DMS79 treated with DMSO at 0.1 percent for 48 hours (cell line): ENCODE measurements around the gene CDH4.
"Not testable (repeated sequence)": the region's sequence is repeated elsewhere in the genome, so short reads cannot be mapped to it uniquely, and the experiment has no call there.

Experiments used
- DNase-seq: peaks from one replicate; lab custom pipeline; 2025; lab: John Stamatoyannopoulos, UW

CDH4 gene

DNA sequence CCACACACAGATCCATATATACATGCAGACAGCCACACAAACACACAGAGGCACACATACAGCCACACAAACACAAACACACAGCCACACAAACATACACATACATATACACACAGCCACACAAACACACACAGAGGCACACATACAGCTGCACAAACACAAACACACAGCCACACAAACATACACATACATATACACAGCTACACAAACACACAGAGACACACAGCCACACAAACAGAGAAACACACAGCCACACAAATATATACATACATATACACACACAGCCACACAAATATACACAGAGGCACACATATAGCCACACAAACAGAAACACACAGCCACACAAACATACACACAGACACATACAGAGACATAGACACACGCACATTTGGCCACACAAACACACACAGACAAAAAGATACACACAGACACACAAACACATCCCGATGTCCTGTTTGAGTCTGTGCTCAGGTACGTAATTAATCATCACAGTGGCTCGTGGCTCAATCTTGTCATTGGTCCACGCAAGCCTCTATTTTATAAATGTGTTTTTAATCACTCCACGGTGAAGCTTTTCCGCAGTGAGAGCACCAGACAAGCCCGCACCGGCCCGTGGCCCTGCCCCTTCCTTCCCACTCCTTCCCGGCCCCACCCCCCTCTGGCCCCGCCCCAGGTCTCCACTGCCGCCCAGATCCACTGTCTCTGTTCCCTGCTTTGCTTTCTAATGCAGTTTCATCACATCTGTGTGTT lies 135.3 kb downstream of the CDH4 start:
- no peak for DNase-seq

DNA sequence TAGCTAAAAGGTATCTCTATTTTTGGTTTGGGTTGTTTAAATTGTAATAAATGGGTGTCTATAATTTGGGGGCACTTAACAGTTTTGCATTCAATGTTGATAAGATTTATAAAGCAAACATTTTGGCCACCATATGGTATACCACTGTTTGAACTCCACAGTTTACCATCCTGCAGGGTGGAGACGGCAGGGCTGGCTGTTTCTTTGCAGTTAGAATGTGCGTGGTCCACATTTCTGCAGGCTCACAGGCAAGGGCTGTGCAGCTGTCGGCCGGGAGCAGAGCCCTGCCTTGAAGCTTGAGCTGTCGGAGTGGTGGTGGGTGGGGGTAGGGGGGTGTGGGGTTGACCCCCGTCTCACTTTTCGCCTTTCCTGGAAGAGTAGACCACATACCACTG lies 135.9 kb downstream of the CDH4 start:
- DNase-seq, result no peak

GRCh38 chr20:61389077-61389476 lies 137.0 kb downstream of the CDH4 start:
- no peak for DNase-seq

DNA sequence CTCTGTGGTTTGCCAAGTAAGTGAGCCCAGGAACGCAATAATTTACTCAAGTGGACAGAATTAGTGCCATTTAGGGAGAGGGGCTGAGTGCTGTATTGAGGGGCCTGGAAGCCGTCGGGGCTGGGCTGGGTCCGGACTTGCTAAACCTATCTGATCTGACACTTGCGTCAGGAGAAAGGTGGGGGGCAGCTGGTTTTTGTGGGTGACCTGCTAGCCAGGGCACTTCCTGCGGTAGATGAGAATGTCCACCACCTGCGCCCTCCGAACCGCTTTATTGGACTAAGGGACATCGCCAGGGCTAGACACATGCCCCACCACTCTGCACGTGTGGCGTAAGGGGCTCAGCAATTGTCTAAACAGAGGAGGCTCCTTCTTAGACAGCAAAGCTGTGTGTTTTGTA lies 139.1 kb downstream of the CDH4 start:
- DNase-seq, result no peak

DNA sequence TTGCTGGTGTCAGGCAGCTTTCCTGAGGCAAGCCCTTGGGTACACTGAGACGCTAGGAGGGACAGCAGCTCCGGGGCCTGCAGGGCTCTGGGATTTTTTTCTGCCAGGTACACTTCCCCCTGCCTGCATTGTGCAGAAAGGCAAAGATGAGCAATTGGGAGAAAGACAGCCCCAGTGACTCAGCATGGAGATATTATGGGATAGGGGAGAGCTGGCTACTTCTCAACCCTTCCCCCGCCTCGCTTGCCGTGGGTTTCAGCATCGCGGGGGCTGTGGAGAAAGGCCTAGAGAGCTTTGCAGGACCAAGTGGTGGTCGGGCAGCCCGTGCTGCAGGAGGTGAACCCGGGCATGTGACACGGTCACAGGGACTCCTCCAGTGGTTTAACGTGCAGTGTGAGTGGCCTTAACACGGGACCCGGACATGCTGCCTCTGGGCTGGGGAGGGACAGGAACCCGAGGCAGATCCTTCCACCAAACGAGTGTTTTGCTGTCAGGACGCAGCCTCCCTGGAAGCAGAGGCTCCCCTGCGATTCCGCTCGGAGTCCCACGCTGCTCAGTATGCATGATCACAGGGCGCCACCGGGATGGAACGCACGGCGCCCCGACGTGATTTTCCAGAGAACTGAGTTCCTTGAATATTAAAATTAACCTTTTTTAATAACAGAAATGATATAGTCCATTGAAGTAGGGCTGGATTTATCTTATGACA lies 139.9 kb downstream of the CDH4 start:
- no peak for DNase-seq

- DNase-seq, result no peak
Measured at GRCh38 chr20:61394088-61394799, 142.2 kb downstream of the CDH4 start.

- no peak for DNase-seq
Measured at GRCh38 chr20:61396262-61396848, 144.3 kb downstream of the CDH4 start.

DNA sequence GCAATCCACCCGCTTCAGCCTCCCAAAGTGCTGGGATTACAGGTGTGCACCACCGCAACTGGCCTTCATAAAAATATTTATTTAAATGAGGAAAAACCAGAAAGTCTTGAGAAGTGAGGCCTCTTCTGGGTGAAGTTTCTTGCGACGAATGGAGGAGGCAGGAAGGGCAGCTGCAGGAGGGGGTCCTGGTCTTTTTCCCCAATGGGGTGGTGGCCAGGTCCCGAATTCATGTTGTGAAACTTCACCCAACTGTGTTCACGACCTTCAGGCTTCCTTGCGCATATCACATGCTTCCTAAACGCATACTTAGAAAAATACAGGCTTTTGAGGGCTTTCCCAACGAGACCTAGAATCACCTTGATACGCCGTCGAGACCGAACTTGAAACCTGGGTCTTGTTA lies 145.1 kb downstream of the CDH4 start:
- no peak for DNase-seq

- no peak for DNase-seq
Measured at GRCh38 chr20:61397790-61398189, 145.7 kb downstream of the CDH4 start.

- DNase-seq, result no peak
Measured at GRCh38 chr20:61399433-61399832, 147.4 kb downstream of the CDH4 start.

DNA sequence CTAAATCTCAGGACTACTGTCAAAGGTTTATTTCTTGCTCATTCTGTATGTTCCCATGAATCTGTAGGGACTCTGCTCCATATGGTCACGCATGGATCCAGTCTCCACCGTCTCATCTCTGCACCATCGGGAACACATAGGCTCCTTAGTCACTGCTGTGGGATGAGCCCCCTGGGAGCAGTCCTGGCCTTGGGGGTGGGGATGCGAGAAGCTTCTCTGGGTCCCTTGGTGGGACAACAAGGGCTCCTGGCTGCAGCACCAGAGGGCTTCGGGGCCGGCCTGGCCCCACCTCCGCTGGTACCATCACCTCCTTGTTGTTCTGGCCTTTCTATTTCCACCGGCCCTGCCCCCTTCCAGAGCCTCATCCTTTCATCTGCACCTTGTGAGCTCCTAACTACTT lies 148.4 kb downstream of the CDH4 start:
- DNase-seq, result no peak

GRCh38 chr20:61404303-61404702 lies 152.2 kb downstream of the CDH4 start:
- no peak for DNase-seq

DNA sequence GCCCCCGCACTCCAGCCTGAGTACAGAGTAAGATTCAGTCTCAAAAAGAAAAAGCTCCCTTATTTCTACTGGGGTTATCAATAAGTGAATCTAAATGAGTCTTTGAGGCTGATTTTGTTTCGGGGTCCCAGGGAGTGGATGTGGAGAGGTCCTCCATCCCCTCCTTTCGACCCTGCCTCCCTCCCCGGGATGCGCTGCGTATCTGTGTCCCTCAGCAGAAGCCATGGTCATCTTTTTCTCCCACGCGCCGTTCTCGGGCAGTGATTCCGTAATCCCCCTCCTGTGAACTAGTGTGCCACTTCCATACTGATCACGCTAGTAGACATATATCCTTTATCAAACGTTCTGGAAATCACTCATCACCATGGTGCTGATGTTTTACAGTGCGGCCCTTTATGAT lies 152.9 kb downstream of the CDH4 start:
- no peak for DNase-seq

DNA sequence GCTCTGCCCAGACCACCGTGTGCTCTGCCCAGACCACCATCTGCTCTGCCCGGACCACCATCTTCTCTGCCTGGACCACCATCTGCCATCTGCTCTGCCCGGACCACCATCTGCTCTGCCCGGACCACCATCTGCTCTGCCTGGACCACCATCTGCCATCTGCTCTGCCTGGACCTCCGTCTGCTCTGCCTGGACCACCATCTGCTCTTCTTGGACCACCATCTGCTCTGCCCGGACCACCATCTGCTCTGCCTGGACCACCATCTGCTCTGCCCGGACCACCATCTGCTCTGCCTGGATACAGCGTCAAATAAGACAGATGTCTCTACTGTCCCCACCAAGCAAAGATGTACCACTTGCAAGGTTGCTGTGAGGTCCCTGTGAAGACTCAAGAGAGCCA lies 154.7 kb downstream of the CDH4 start:
- not testable (repeated sequence) for DNase-seq

- DNase-seq, result no peak
Measured at GRCh38 chr20:61407561-61407960, 155.5 kb downstream of the CDH4 start.

DNA sequence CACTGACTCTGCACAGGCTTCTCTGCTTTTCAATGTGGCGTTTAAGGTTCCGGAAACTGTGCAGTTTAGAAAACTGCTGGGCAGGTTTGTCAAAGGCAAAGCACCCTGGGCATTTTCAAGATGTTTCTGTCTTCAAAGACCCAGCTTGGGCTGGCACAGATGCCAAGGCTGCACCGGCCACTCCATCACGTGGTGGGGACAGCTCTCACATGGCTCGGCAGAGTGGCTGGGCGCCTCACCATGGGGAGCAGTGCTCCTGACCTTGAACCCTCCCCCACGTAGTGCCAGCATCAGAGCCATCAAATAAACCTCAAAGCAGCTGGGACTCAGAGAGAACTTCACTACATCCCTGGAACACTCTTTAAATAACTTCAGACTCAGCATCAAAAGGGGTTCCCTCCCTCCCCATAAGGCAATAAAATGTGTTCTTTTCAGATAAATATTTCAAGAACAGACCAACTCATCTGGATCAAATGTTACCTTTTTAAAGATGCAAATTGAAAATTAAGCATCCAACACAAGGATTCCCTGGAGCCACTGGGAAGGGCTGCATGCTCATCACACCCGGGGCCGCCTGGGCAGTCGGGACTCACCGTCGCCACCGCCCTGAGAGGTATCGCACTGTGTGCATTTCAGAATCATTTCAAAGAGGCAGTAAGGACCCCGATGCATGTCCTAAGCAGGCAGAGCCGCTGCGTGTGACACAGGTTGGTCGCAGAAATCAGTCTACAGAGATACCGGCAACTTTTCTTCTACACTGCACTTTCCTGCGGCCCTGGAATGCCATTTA lies 157.1 kb downstream of the CDH4 start:
- no peak for DNase-seq

GRCh38 chr20:61411743-61412142 lies 159.7 kb downstream of the CDH4 start:
- DNase-seq, result no peak

GRCh38 chr20:61413752-61414151 lies 161.7 kb downstream of the CDH4 start:
- DNase-seq, result no peak

- peak; percentile 14 for DNase-seq
Measured at GRCh38 chr20:61414455-61414991, 162.5 kb downstream of the CDH4 start.

DNA sequence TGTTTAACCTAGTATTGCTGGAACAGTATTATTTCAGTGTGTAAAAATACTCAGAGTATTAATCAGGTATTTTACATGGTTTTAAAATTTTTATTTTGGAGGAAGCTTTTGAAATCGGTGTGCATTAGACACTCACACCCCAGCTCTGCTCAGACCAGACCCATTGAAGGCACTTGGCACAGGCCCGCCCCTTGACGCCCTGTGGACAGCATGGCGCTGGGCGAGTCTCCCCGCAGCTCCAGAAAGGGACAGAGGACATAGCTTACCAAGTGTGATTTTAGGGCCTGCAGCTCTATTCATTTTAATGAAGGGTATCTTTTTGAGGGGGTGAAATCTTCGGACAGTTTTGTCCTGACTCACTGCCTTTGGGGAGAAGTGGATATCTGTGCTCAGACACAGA lies 164.5 kb downstream of the CDH4 start:
- no peak for DNase-seq

- DNase-seq, result no peak
Measured at GRCh38 chr20:61417221-61417941, 165.3 kb downstream of the CDH4 start.
